ENCODE data around the gene SMIM14. TPM values are rescaled to one million over a fixed set of nuclear protein-coding genes. Genes with fewer than 3 reads are reported as not detected.
A peak's percentile ranks its signal among the peaks of the same experiment; 100 is the strongest.

The SMIM14 gene
- total RNA-seq, 1 experiment from 2014 or later = 48.2 TPM

GRCh38 chr4:39606747-39607146 is 31.9 kb downstream of the SMIM14 start:
- H3K27ac ChIP-seq (ENCODE audit: low read length) = peak overlapping the region; percentile 23; the same call in 1 of the 2 replicates
- BruUV-seq (replicated peaks) = no TSS peak
- no peak for ATAC-seq
- ChIA-PET POLR2A (no interaction called here), CTCF (no interaction called here)
- H3K36me3 ChIP-seq (ENCODE audit: control insufficient read depth, insufficient read depth, low read length) = no peaks in the 10 kb centered on the region; the same call in 1 of the 2 replicates
- H3K4me3 ChIP-seq (ENCODE audit: low read depth in 2 of 2, low read length in 2 of 2) = no peak overlapping the region
- intact Hi-C loops (cut with micrococcal nuclease; ENCODE audit: unreplicated experiment) = no loop called here
- in situ Hi-C loops (cut with HindIII; ENCODE audit: low pct_unique_long_range_greater_than_20kb, low sequenced_read_pairs) = no loop called here
- DNase-seq (ENCODE audit: low read depth, low spot score) = no peak
- no peaks in the 10 kb centered on the region for H3K27me3 ChIP-seq (ENCODE audit: control insufficient read depth, insufficient read depth, low read length)
- no peak for TF ChIP-seq POLR2AphosphoS5 (IDR thresholded peaks at IDR 0.05; ENCODE audit: low read depth, low read length)
- TF ChIP-seq CTCF (IDR thresholded peaks at IDR 0.05) = no peak
- no peak for TF ChIP-seq TCF7L2 (IDR thresholded peaks at IDR 0.05; ENCODE audit: low read depth, low read length)
- H3K4me1 ChIP-seq (ENCODE audit: control insufficient read depth, insufficient read depth, low read length) = peaks cover 29% of the 10 kb centered on the region
- peaks cover 6% of the 10 kb centered on the region; the same call in 1 of the 2 replicates for H3K9me3 ChIP-seq (ENCODE audit: control insufficient read depth, insufficient read depth, low read depth, low read length)

- intact Hi-C loops (cut with micrococcal nuclease; ENCODE audit: unreplicated experiment) = no loop called here
- POLR2A ChIA-PET = interaction anchor here (0.5 kb wide), 1 partner anchor 45 kb away, joined by 9 read pairs; no protein-coding TSS in a partner anchor
- Histone ChIP-seq H3K4me1 (ENCODE audit: control insufficient read depth, insufficient read depth, low read length) (no peaks in the 10 kb centered on the region), H3K4me3 (ENCODE audit: low read depth in 2 of 2, low read length in 2 of 2) (no peak overlapping the region), H3K36me3 (ENCODE audit: control insufficient read depth, insufficient read depth, low read length) (no peaks in the 10 kb centered on the region), H3K27me3 (ENCODE audit: control insufficient read depth, insufficient read depth, low read length) (no peaks in the 10 kb centered on the region), H3K9me3 (ENCODE audit: control insufficient read depth, insufficient read depth, low read depth, low read length) (no peaks in the 10 kb centered on the region), H3K27ac (ENCODE audit: low read length) (0 out of 2 replicates have a peak overlapping the region, but pooled peaks have one; percentile 10)
- TF ChIP-seq SIN3A (IDR thresholded peaks at IDR 0.05; ENCODE audit: borderline replicate concordance, insufficient read depth, low read depth, low read length) (no peak), REST (IDR thresholded peaks at IDR 0.05; ENCODE audit: insufficient read depth in 1 of 2, low read depth in 2 of 2, low read length in 1 of 2) (no peak), CTCF (IDR thresholded peaks at IDR 0.05) (no peak), POLR2AphosphoS5 (IDR thresholded peaks at IDR 0.05; ENCODE audit: low read depth, low read length) (no peak), TCF7L2 (IDR thresholded peaks at IDR 0.05; ENCODE audit: low read depth, low read length) (no peak)
- no TSS peak for BruUV-seq (replicated peaks)
- ATAC-seq (no peak), DNase-seq (ENCODE audit: low read depth, low spot score) (no peak)
- in situ Hi-C loops (cut with HindIII; ENCODE audit: low pct_unique_long_range_greater_than_20kb, low sequenced_read_pairs) = no loop called here
- CTCF ChIA-PET = no interaction called here
These were observed 40.8 kb downstream of the SMIM14 start for GRCh38 chr4:39597695-39598381.
